ENCODE measurements around the gene SULT1A2. TPM values are rescaled to one million over a fixed set of nuclear protein-coding genes. Genes with fewer than 3 reads are reported as not detected.

The SULT1A2 gene
- total and polyA plus RNA-seq, 2 of the 8 experiments (the other 6 are each of a cell fraction or from before 2014, with no cell fraction given) = 0.29 to 0.35 TPM

GRCh38 chr16:28609631-28610594 lies 13.1 kb upstream of the SULT1A2 start, which contains the start of gene SULT1A1 (continued):
- TF ChIP-seq ZNF274 (IDR thresholded peaks at IDR 0.05; ENCODE audit: borderline replicate concordance, extremely low read depth, low read length) = no peak
- no peak for TF ChIP-seq CBX8 (IDR thresholded peaks at IDR 0.05; ENCODE audit: borderline replicate concordance, low read depth, low read length)
- TF ChIP-seq SAP30 (IDR thresholded peaks at IDR 0.05; ENCODE audit: insufficient read depth, insufficient replicate concordance, low read length) = no peak
- TF ChIP-seq EGR1 (IDR thresholded peaks at IDR 0.05; ENCODE audit: borderline replicate concordance, low read depth, low read length) = no peak
- TF ChIP-seq TAF1 (IDR thresholded peaks at IDR 0.05; ENCODE audit: low read depth, low read length) = no peak
- TF ChIP-seq RBBP5 (IDR thresholded peaks at IDR 0.05; ENCODE audit: borderline replicate concordance, low read depth, low read length) = no peak
- no peak for TF ChIP-seq JUN (IDR thresholded peaks at IDR 0.05; ENCODE audit: low read depth, low read length)
- TF ChIP-seq, protein P1, sequence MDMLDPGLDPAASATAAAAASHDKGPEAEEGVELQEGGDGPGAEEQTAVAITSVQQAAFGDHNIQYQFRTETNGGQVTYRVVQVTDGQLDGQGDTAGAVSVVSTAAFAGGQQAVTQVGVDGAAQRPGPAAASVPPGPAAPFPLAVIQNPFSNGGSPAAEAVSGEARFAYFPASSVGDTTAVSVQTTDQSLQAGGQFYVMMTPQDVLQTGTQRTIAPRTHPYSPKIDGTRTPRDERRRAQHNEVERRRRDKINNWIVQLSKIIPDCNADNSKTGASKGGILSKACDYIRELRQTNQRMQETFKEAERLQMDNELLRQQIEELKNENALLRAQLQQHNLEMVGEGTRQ (IDR thresholded peaks at IDR 0.05; ENCODE audit: low read length) = no peak
- no peak for TF ChIP-seq SRF (IDR thresholded peaks at IDR 0.05; ENCODE audit: low read depth, low read length)
- TF ChIP-seq NRF1 (IDR thresholded peaks at IDR 0.05; ENCODE audit: low read depth, low read length) = no peak
- TF ChIP-seq BRCA1 (IDR thresholded peaks at IDR 0.05; ENCODE audit: low read depth, low read length) = no peak

All from H1 (cell line).